ENCODE data around the gene TBC1D4.
"Not testable (repeated sequence)": the region's sequence is repeated elsewhere in the genome, so short reads cannot be mapped to it uniquely, and the experiment has no call there.

Gene TBC1D4

DNA sequence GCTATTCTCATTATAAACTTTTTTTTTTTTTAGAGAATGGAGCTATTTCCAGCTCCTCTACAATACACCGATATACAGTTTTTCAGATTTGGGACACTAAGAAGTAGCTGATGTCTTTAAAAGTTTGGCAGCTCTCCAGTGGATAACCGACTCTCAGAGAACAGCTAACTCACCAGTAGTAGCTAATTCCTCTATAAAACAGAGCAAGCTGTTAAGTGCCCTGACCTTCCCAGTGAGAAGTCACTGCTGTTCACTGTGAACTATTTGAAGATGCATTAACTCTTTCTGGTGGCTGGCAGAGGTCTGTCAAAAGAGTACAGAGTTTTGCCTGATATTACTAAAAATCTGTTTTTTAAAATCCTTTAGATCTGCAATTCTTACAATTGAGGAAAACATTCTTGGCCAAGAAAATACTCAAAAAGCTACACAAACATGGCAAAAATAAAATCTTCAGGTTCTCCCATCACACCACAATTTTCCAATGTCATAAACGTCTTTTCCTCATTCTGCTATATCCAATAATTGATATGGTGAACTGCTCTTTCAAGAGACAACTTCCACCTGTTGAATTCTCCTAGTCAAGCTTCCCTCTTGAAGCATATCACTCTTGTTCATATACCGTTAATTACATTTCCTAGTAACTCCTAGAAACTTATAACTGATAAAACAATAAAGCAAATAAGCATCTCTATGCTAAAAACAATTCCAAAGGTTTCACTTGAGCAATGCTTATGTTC lies 44.2 kb downstream of the TBC1D4 start:
- Mint-ChIP-seq H3K4me3 (no peak overlapping the region), H3K27me3 (ENCODE audit: low read depth) (no peaks in the 10 kb centered on the region), H3K27ac (peak overlapping the region; percentile 32 to 71 (median 49)), H3K9me3 (peaks cover 4% of the 10 kb centered on the region), H3K36me3 (ENCODE audit: low read depth) (peaks cover 3% of the 10 kb centered on the region), H3K4me1 (peaks cover 47% of the 10 kb centered on the region)
- TF ChIP-seq, protein P1, sequence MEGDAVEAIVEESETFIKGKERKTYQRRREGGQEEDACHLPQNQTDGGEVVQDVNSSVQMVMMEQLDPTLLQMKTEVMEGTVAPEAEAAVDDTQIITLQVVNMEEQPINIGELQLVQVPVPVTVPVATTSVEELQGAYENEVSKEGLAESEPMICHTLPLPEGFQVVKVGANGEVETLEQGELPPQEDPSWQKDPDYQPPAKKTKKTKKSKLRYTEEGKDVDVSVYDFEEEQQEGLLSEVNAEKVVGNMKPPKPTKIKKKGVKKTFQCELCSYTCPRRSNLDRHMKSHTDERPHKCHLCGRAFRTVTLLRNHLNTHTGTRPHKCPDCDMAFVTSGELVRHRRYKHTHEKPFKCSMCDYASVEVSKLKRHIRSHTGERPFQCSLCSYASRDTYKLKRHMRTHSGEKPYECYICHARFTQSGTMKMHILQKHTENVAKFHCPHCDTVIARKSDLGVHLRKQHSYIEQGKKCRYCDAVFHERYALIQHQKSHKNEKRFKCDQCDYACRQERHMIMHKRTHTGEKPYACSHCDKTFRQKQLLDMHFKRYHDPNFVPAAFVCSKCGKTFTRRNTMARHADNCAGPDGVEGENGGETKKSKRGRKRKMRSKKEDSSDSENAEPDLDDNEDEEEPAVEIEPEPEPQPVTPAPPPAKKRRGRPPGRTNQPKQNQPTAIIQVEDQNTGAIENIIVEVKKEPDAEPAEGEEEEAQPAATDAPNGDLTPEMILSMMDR (IDR thresholded peaks at IDR 0.05; ENCODE audit: unreplicated experiment in 3 of 3) = no peak

DNA sequence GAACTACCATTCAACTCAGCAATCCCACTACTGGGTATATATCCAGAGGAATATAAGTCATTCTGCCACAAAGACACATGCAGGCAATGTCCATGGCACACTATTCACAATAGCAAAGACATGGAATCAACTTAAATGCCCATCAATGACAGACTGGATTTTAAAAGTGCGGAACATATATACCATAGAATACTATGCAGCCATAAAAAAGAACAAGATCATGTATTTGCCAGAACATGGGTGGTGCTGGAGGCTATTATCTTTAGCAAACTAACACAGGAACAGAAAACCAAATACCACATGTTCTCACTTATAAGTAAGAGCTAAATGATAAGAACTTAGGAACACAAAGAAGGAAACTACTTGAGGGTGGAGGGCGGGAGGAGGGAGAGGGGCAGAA lies 47.8 kb downstream of the TBC1D4 start:
- peaks cover 46% of the 10 kb centered on the region for H3K4me1 Mint-ChIP-seq
- H3K27me3 Mint-ChIP-seq (ENCODE audit: low read depth); H3K4me3 Mint-ChIP-seq; H3K27ac Mint-ChIP-seq; H3K36me3 Mint-ChIP-seq (ENCODE audit: low read depth); H3K9me3 Mint-ChIP-seq: not testable (repeated sequence)

DNA sequence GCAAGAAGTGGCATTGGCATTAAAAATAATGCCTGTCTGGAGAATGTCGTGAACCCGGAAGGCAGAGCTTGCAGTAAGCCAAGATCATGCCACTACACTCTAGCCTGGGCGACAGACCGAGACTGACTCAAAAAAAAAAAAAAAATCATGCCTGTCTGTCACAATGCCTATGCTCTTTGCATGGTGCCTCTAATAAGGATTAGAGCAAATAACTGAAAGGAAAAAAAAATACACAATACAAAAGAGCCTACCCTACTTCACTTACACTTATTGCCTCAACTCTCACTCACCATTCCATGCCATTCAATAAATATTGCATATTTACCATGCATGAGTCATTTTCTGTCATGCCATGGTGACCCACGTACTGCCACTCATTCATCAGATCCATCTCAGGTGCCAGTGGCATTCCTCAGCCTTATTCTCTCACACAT lies 49.1 kb downstream of the TBC1D4 start:
- Mint-ChIP-seq H3K27me3 (ENCODE audit: low read depth) (no peaks in the 10 kb centered on the region), H3K27ac (peak overlapping the region; percentile 56 to 85 (median 60)), H3K36me3 (ENCODE audit: low read depth) (peaks cover 3% of the 10 kb centered on the region), H3K4me1 (peaks cover 36% of the 10 kb centered on the region), H3K4me3 (peak overlapping the region in 1 of 3 experiments; percentile 1), H3K9me3 (peaks cover 4% of the 10 kb centered on the region)
- TF ChIP-seq, protein P1 (IDR thresholded peaks at IDR 0.05; ENCODE audit: unreplicated experiment in 3 of 3) = no peak

DNA sequence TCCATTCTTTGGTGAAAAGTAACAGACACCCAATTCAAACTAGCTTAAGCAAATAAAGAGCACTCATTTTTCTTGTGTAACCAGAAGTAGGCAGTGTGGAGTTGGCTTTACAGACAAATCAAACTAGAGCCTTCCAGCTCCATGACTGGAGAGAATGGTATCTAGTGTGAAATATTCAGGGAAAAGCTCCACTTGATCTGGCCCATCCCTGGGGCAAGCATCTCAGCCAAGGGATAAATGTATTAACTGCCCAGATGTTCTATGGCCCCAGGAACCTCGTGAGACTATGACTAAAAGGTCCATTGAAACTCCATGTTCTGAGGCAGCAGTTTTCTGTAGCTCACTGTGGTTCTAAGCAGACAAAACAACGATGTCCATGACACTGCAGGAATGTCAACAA lies 49.9 kb downstream of the TBC1D4 start:
- TF ChIP-seq, protein P1 (IDR thresholded peaks at IDR 0.05; ENCODE audit: unreplicated experiment in 3 of 3) = peak in 1 of 3 experiments; percentile 7
- Mint-ChIP-seq H3K36me3 (ENCODE audit: low read depth) (peaks cover 3% of the 10 kb centered on the region), H3K27ac (peak overlapping the region; percentile 56 to 85 (median 60)), H3K4me1 (peaks cover 31% of the 10 kb centered on the region), H3K9me3 (peaks cover 4% of the 10 kb centered on the region), H3K4me3 (peak overlapping the region in 2 of 3 experiments; percentile 25 to 34), H3K27me3 (ENCODE audit: low read depth) (no peaks in the 10 kb centered on the region)

DNA sequence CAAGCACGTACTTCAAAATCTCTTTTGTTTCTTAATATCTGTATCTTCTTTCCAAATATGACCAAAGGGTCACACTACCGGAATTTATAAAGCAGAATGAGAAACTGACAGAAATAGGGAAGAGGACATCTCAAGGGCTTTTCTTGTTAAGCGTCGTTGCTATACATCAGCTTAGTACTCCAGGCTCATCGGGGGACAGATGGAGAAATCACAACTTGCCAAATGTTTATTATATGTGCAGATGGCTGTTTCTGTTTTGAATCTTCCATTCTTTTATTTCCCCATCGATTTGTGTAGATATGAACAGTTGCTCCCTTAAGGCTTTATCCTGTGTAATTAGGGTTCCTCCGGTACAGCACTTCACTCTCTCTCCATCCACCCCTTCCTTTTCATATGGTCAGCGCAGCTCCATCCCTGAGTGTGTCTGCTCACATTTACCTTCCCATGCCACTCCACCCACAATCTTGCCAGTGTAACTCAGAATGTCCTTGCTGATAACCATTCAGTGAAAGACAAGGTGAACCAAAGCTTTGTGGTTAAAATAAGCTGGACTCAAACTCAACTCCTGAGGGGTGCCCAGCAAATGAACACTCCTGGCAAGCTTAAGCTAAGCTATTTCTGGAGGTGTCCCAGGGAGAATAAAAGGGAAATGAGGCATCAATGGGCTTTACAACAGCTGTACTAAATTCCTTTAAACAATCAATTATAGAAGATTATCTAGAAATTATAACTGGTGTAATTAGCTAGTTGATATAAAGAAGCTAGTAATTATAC lies 51.3 kb downstream of the TBC1D4 start:
- peaks cover 2% of the 10 kb centered on the region for H3K9me3 Mint-ChIP-seq
- peaks cover 28% of the 10 kb centered on the region for H3K4me1 Mint-ChIP-seq
- peak overlapping the region in 2 of 3 experiments; percentile 20 to 45 for H3K27ac Mint-ChIP-seq
- no peaks in the 10 kb centered on the region for H3K27me3 Mint-ChIP-seq (ENCODE audit: low read depth)
- H3K36me3 Mint-ChIP-seq (ENCODE audit: low read depth) = no peaks in the 10 kb centered on the region
- H3K4me3 Mint-ChIP-seq = no peak overlapping the region
- TF ChIP-seq, protein P1 (IDR thresholded peaks at IDR 0.05; ENCODE audit: unreplicated experiment in 3 of 3) = no peak

DNA sequence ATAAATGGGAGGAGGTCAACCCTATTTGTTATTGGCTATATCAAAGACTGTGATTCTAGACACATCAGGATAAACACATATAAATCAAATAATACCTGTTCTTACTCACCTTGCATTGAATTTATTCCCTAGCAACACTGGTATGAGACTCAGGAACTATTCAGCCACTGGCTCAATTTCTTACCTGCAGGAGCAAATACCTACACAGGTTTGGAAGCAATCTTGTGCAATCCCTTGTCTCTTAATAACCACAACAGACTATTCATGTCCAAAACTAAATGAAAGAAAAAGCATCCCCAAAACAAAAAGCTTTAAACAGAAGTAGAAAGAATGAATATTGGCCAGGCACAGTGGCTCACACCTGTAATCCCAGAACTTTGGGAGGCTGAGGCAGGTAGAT lies 55.5 kb downstream of the TBC1D4 start:
- H3K4me1 Mint-ChIP-seq = peaks cover 21% of the 10 kb centered on the region
- no peak overlapping the region for H3K4me3 Mint-ChIP-seq
- no peaks in the 10 kb centered on the region for H3K27me3 Mint-ChIP-seq (ENCODE audit: low read depth)
- H3K9me3 Mint-ChIP-seq = peaks cover 6% of the 10 kb centered on the region
- H3K36me3 Mint-ChIP-seq (ENCODE audit: low read depth) = no peaks in the 10 kb centered on the region
- TF ChIP-seq, protein P1 (IDR thresholded peaks at IDR 0.05; ENCODE audit: unreplicated experiment in 3 of 3) = no peak
- no peak overlapping the region for H3K27ac Mint-ChIP-seq

All from nephron (organoid).